PFSK-1 (cell line): Measurements from ENCODE around the gene GTF2A1.

Source experiments
- FOXP2 ChIP-seq: optimal IDR thresholded peaks from 2 replicates; pipeline ENCODE3; 2011; ENCODE audit warnings: borderline replicate concordance, control low read depth, inconsistent platforms; ENCODE audit not compliant: insufficient read depth; ENCODE audit errors: extremely low read length, extremely low read depth
- POLR2AphosphoS5 ChIP-seq: IDR thresholded peaks from 2 replicates; pipeline ENCODE4 v1.6.1; 2012; ENCODE audit warnings: low read depth, mild to moderate bottlenecking, control low read depth, low read length, moderate library complexity
- REST ChIP-seq, 2 experiments: IDR thresholded peaks; 2 replicates each; pipeline versions ENCODE4 v1.6.1 to v1.8.0; 2011 to 2012; ENCODE audit warnings: low read depth in 2 of 2, low read length in 2 of 2, control low read depth in 1 of 2, inconsistent platforms in 1 of 2, mild to moderate bottlenecking in 1 of 2, moderate library complexity in 1 of 2; ENCODE audit not compliant: insufficient read depth in 1 of 2
- SIN3A ChIP-seq: IDR thresholded peaks from 2 replicates; pipeline ENCODE4 v1.6.1; 2012; ENCODE audit warnings: mild to moderate bottlenecking, low read length, moderate library complexity, borderline replicate concordance; ENCODE audit not compliant: insufficient read depth
- TAF1 ChIP-seq: IDR thresholded peaks from 2 replicates; pipeline ENCODE4 v1.6.1; 2012; ENCODE audit warnings: low read length, control low read depth, borderline replicate concordance; ENCODE audit not compliant: insufficient read depth

Gene GTF2A1

DNA sequence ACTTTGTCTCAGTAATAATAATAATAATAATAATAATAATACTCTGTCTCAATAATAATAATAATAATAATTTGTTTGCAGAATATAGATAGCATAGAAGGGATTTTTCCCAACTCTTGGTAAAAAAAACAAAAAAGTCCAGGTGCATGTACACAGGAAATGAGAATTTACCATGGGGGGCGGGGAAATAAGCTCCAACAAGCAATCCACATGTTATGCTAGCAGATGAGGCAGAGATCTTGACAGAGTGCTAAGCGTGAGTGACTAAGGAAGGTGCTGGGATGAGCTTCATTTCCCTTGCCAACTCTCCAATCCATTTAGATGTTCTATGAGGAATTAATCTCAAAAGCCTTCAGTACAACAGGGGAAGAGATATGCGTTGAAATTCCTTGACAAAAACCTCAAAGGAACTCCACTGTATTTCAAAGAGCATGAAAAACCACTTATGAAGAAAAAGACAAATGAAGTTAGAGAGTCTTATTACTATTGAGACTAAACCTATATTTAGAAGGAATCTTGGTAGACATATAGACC lies 44.9 kb upstream of the GTF2A1 start:
- no peak for TF ChIP-seq REST (IDR thresholded peaks at IDR 0.05; ENCODE audit: insufficient read depth in 1 of 2, low read depth in 2 of 2, low read length in 2 of 2)
- TF ChIP-seq SIN3A, result no peak
- no peak for TF ChIP-seq TAF1
- no peak for TF ChIP-seq POLR2AphosphoS5
- TF ChIP-seq FOXP2, result no peak

- TF ChIP-seq REST (IDR thresholded peaks at IDR 0.05; ENCODE audit: insufficient read depth in 1 of 2, low read depth in 2 of 2, low read length in 2 of 2) (no peak), TAF1 (no peak), SIN3A (no peak), POLR2AphosphoS5 (no peak), FOXP2 (no peak)
Observed at GRCh38 chr14:81264671-81265070, 43.9 kb upstream of the GTF2A1 start.

DNA sequence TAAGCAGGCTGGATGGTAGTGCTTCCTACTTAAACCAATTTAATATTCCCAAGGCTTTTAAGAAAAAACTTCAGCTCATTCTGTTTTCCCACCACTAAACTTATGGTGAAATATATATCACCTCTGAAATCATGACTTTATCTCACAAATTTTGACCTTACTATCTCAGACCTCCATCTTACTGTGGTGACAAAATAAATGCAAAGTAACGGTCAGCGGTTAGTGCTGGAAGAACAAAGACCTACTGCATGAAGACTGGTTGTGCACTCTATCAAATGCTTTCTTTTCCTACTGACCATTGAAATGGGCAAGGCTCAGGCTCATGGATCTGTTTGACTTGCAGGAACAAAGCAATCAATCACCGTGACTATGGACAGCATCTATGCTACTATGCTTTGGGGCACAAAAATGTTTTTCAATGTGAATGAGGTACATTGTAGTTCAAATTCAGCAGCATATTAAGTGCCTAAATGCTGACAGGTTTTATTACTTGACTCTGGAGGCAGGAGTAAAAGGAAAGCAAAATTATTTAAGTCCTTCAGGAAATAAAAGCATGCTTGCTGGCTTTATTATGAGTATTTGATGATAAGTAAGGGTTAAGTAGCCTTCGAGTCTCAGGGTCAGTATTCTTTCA lies 43.1 kb upstream of the GTF2A1 start:
- TF ChIP-seq TAF1, result no peak
- TF ChIP-seq REST (IDR thresholded peaks at IDR 0.05; ENCODE audit: insufficient read depth in 1 of 2, low read depth in 2 of 2, low read length in 2 of 2), result no peak

DNA sequence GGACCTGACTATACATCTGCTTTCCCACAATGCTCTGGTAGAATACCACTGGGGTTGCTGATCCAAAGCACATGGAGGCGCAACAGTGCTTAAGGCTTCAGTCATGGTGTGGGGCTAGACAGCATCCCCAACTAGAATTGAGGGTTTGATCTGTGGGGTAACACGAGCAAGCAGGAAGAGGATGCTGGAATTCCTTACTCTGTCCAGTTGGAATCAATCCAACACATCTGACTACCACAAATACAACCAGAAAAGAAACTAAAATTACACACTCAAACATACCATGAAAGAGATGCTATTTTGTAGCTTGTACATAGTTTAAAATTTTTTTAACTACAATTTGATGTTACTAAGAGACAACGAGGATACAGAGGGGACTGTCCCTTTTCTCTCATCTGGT lies 40.4 kb upstream of the GTF2A1 start:
- TF ChIP-seq REST (IDR thresholded peaks at IDR 0.05; ENCODE audit: insufficient read depth in 1 of 2, low read depth in 2 of 2, low read length in 2 of 2) (no peak), FOXP2 (no peak), SIN3A (no peak), TAF1 (no peak), POLR2AphosphoS5 (no peak)

- TF ChIP-seq POLR2AphosphoS5, result no peak
- no peak for TF ChIP-seq REST (IDR thresholded peaks at IDR 0.05; ENCODE audit: insufficient read depth in 1 of 2, low read depth in 2 of 2, low read length in 2 of 2)
- TF ChIP-seq FOXP2, result no peak
- no peak for TF ChIP-seq TAF1
- no peak for TF ChIP-seq SIN3A
Observed at GRCh38 chr14:81260732-81261131, 40.0 kb upstream of the GTF2A1 start.
